ENCODE measurements around the gene SMPD1.
A peak's percentile ranks its signal among the peaks of the same experiment; 100 is the strongest.

- TF ChIP-seq POLR2AphosphoS5 (IDR thresholded peaks at IDR 0.05; ENCODE audit: low read depth, low read length): no peak
- no peak for TF ChIP-seq SP1 (IDR thresholded peaks at IDR 0.05; ENCODE audit: low read depth, low read length)
- no peak for TF ChIP-seq CTCF (IDR thresholded peaks at IDR 0.05; ENCODE audit: control extremely low read depth in 1 of 3, insufficient read depth in 1 of 3, low read depth in 1 of 3, low read length in 3 of 3)
- TF ChIP-seq EZH2 (IDR thresholded peaks at IDR 0.05; ENCODE audit: low read depth, low read length, severe bottlenecking): no peak
- no peak for TF ChIP-seq CREB1 (IDR thresholded peaks at IDR 0.05)
- TF ChIP-seq CBX8 (IDR thresholded peaks at IDR 0.05; ENCODE audit: borderline replicate concordance, low read depth, low read length): no peak
- TF ChIP-seq POLR2A (IDR thresholded peaks at IDR 0.05; ENCODE audit: control extremely low read depth in 1 of 2, low read depth in 2 of 2, low read length in 2 of 2): peak in 1 of 2 experiments; percentile 65; a peak in 2 of 3 replicates
- no peak for TF ChIP-seq CEBPB (IDR thresholded peaks at IDR 0.05; ENCODE audit: low read depth, low read length)
- TF ChIP-seq SIX5 (IDR thresholded peaks at IDR 0.05; ENCODE audit: low read depth, low read length): no peak
- no peak for TF ChIP-seq RAD21 (IDR thresholded peaks at IDR 0.05 in 1 of 2, conservative IDR thresholded peaks at IDR 0.05 in 1 of 2; ENCODE audit: low read depth in 2 of 2, low read length in 2 of 2)
- no peak for TF ChIP-seq MAFK (IDR thresholded peaks at IDR 0.05; ENCODE audit: low read depth, low read length)
- TF ChIP-seq MAX (IDR thresholded peaks at IDR 0.05): no peak
These were observed 28.8 kb downstream of the SMPD1 start, which contains the start of gene APBB1 for GRCh38 chr11:6419009-6419631.
